ENCODE measurements around the gene DENND11. TPM values are rescaled to one million over a fixed set of nuclear protein-coding genes. Genes with fewer than 3 reads are reported as not detected.

DENND11 gene
- total RNA-seq, 1 donor from 2014 or later: 9.5 TPM

- Mint-ChIP-seq H3K36me3 (ENCODE audit: unreplicated experiment) (no peaks in the 10 kb centered on the region), H3K9me3 (ENCODE audit: unreplicated experiment) (no peaks in the 10 kb centered on the region), H3K27ac (ENCODE audit: unreplicated experiment) (no peak overlapping the region), H3K27me3 (ENCODE audit: unreplicated experiment) (no peaks in the 10 kb centered on the region), H3K4me1 (ENCODE audit: low read depth, unreplicated experiment) (peaks cover 2% of the 10 kb centered on the region), H3K4me3 (ENCODE audit: unreplicated experiment) (no peak overlapping the region)
- no peak for TF ChIP-seq CTCF (IDR thresholded peaks at IDR 0.05; ENCODE audit: partially characterized antibody, unreplicated experiment)
- no peak for DNase-seq
These were observed 26.3 kb downstream of the DENND11 start for GRCh38 chr7:141675436-141676215.

- H3K36me3 Mint-ChIP-seq (ENCODE audit: unreplicated experiment): no peaks in the 10 kb centered on the region
- no peak overlapping the region for H3K4me3 Mint-ChIP-seq (ENCODE audit: unreplicated experiment)
- H3K27me3 Mint-ChIP-seq (ENCODE audit: unreplicated experiment): no peaks in the 10 kb centered on the region
- TF ChIP-seq CTCF (IDR thresholded peaks at IDR 0.05; ENCODE audit: partially characterized antibody, unreplicated experiment): peak; percentile 59
- DNase-seq: peak; percentile 45
- H3K27ac Mint-ChIP-seq (ENCODE audit: unreplicated experiment): no peak overlapping the region
- peaks cover 2% of the 10 kb centered on the region for H3K4me1 Mint-ChIP-seq (ENCODE audit: low read depth, unreplicated experiment)
- no peaks in the 10 kb centered on the region for H3K9me3 Mint-ChIP-seq (ENCODE audit: unreplicated experiment)
These were observed 27.3 kb downstream of the DENND11 start for GRCh38 chr7:141674702-141675101.

GRCh38 chr7:141674171-141674671, 27.7 kb downstream of the DENND11 start:
- Mint-ChIP-seq H3K4me3 (ENCODE audit: unreplicated experiment) (no peak overlapping the region), H3K4me1 (ENCODE audit: low read depth, unreplicated experiment) (peaks cover 2% of the 10 kb centered on the region), H3K27ac (ENCODE audit: unreplicated experiment) (no peak overlapping the region), H3K36me3 (ENCODE audit: unreplicated experiment) (no peaks in the 10 kb centered on the region), H3K9me3 (ENCODE audit: unreplicated experiment) (no peaks in the 10 kb centered on the region), H3K27me3 (ENCODE audit: unreplicated experiment) (no peaks in the 10 kb centered on the region)
- no peak for DNase-seq
- no peak for TF ChIP-seq CTCF (IDR thresholded peaks at IDR 0.05; ENCODE audit: partially characterized antibody, unreplicated experiment)

GRCh38 chr7:141673346-141673745, 28.6 kb downstream of the DENND11 start:
- H3K4me1 Mint-ChIP-seq (ENCODE audit: low read depth, unreplicated experiment): peaks cover 2% of the 10 kb centered on the region
- H3K9me3 Mint-ChIP-seq (ENCODE audit: unreplicated experiment): peaks cover 2% of the 10 kb centered on the region
- H3K27ac Mint-ChIP-seq (ENCODE audit: unreplicated experiment): no peak overlapping the region
- H3K27me3 Mint-ChIP-seq (ENCODE audit: unreplicated experiment): no peaks in the 10 kb centered on the region
- no peak for TF ChIP-seq CTCF (IDR thresholded peaks at IDR 0.05; ENCODE audit: partially characterized antibody, unreplicated experiment)
- H3K4me3 Mint-ChIP-seq (ENCODE audit: unreplicated experiment): no peak overlapping the region
- no peak for DNase-seq
- no peaks in the 10 kb centered on the region for H3K36me3 Mint-ChIP-seq (ENCODE audit: unreplicated experiment)

All from glutamatergic neuron (in vitro differentiated cells).